Measurements from ENCODE around the gene KLHDC7B. TPM values are rescaled to one million over a fixed set of nuclear protein-coding genes. Genes with fewer than 3 reads are reported as not detected.
"Not testable (repeated sequence)": the region's sequence is repeated elsewhere in the genome, so short reads cannot be mapped to it uniquely, and the experiment has no call there.

The KLHDC7B gene
- total RNA-seq, 2 donors from 2014 or later: 0.14 to 0.28 TPM

GRCh38 chr22:50526834-50527801 lies 18.6 kb upstream of the KLHDC7B start:
- intact Hi-C loops (cut with DNase I): no loop called here

GRCh38 chr22:50527921-50528681 lies 17.6 kb upstream of the KLHDC7B start:
- intact Hi-C loops (cut with DNase I): no loop called here
- no peak for DNase-seq (ENCODE audit: low spot score)

More at GRCh38 chr22:50526834-50527801, 18.6 kb upstream of the KLHDC7B start:
- peak; percentile 88 for DNase-seq (ENCODE audit: low spot score)

- intact Hi-C loops (cut with DNase I): no loop called here
- DNase-seq (ENCODE audit: low spot score): no peak
These were observed 16.9 kb upstream of the KLHDC7B start for GRCh38 chr22:50528682-50529415.

GRCh38 chr22:50529416-50529896 lies 16.2 kb upstream of the KLHDC7B start:
- no peak for DNase-seq (ENCODE audit: low spot score)
- intact Hi-C loops (cut with DNase I): no loop called here

- DNase-seq (ENCODE audit: low spot score): peak; percentile 97
- intact Hi-C loops (cut with DNase I): no loop called here
These were observed 15.7 kb upstream of the KLHDC7B start, which contains the start of gene TYMP for GRCh38 chr22:50529897-50530579. Gene TYMP (minus strand): TSS chr22:50530012. CDS start chr22:50529709, 303 bp downstream.

- intact Hi-C loops (cut with DNase I): no loop called here
- DNase-seq (ENCODE audit: low spot score): no peak
These were observed 15.2 kb upstream of the KLHDC7B start for GRCh38 chr22:50530580-50530876.

- DNase-seq (ENCODE audit: low spot score): peak; percentile 98
- intact Hi-C loops (cut with DNase I): no loop called here
These were observed 14.7 kb upstream of the KLHDC7B start for GRCh38 chr22:50530877-50531545.

- intact Hi-C loops (cut with DNase I): no loop called here
- DNase-seq (ENCODE audit: low spot score): peak; percentile 93
These were observed 14.1 kb upstream of the KLHDC7B start for GRCh38 chr22:50531546-50531961.

- peak; percentile 95 for DNase-seq (ENCODE audit: low spot score)
- intact Hi-C loops (cut with DNase I): no loop called here
These were observed 13.6 kb upstream of the KLHDC7B start for GRCh38 chr22:50531962-50532674.

GRCh38 chr22:50532824-50533796 lies 12.6 kb upstream of the KLHDC7B start:
- intact Hi-C loops (cut with DNase I): no loop called here

GRCh38 chr22:50533856-50534711 lies 11.6 kb upstream of the KLHDC7B start:
- DNase-seq (ENCODE audit: low spot score); intact Hi-C loops (cut with DNase I): not testable (repeated sequence)

More at GRCh38 chr22:50532824-50533796, 12.6 kb upstream of the KLHDC7B start:
- no peak for DNase-seq (ENCODE audit: low spot score)

GRCh38 chr22:50535113-50535512 lies 10.6 kb upstream of the KLHDC7B start:
- intact Hi-C loops (cut with DNase I): no loop called here
- no peak for DNase-seq (ENCODE audit: low spot score)

- DNase-seq (ENCODE audit: low spot score): no peak
- intact Hi-C loops (cut with DNase I): no loop called here
These were observed 9.5 kb upstream of the KLHDC7B start for GRCh38 chr22:50536226-50536625.

GRCh38 chr22:50537765-50538164 lies 7.9 kb upstream of the KLHDC7B start:
- no peak for DNase-seq (ENCODE audit: low spot score)
- intact Hi-C loops (cut with DNase I): no loop called here

GRCh38 chr22:50540381-50540780 lies 5.3 kb upstream of the KLHDC7B start:
- no peak for DNase-seq (ENCODE audit: low spot score)
- intact Hi-C loops (cut with DNase I): no loop called here

- intact Hi-C loops (cut with DNase I): not testable (repeated sequence)
- peak; percentile 83 for DNase-seq (ENCODE audit: low spot score)
These were observed 4.1 kb upstream of the KLHDC7B start for GRCh38 chr22:50541667-50542026.
